Activated CD4-positive, alpha-beta T cell treated with anti-CD3 and anti-CD28 coated beads for 24 hours (primary cell): ENCODE results near the gene PKHD1.

Source experiments
- DNase-seq, 2 donors: peaks; one replicate each; pipeline ENCODE4 v3.0.0-alpha.2; 2020; ENCODE audit warnings: low read depth in 2 of 2

PKHD1 gene

GRCh38 chr6:52103623-52104022 is 16.2 kb upstream of the PKHD1 start:
- DNase-seq = no peak

- no peak for DNase-seq
These were observed 15.0 kb upstream of the PKHD1 start for GRCh38 chr6:52102405-52102804.

GRCh38 chr6:52098721-52099120 is 11.3 kb upstream of the PKHD1 start:
- DNase-seq = no peak

GRCh38 chr6:52089758-52090348 is 2.4 kb upstream of the PKHD1 start:
- no peak for DNase-seq

GRCh38 chr6:52086741-52087140 is 672 bp downstream of the PKHD1 start:
- no peak for DNase-seq

- no peak for DNase-seq
These were observed 6.2 kb downstream of the PKHD1 start for GRCh38 chr6:52081237-52081636.

GRCh38 chr6:52077961-52078625 is 9.3 kb downstream of the PKHD1 start:
- DNase-seq = no peak

- DNase-seq = no peak
These were observed 10.1 kb downstream of the PKHD1 start for GRCh38 chr6:52077180-52077884.

- no peak for DNase-seq
These were observed 10.6 kb downstream of the PKHD1 start for GRCh38 chr6:52076791-52077179.

GRCh38 chr6:52074716-52075115 is 12.7 kb downstream of the PKHD1 start:
- no peak for DNase-seq

GRCh38 chr6:52074155-52074554 is 13.3 kb downstream of the PKHD1 start:
- no peak for DNase-seq

- no peak for DNase-seq
These were observed 21.8 kb downstream of the PKHD1 start for GRCh38 chr6:52065621-52066020.

- peak; percentile 32 to 60 for DNase-seq
These were observed 23.6 kb downstream of the PKHD1 start for GRCh38 chr6:52063584-52064344.

- DNase-seq = no peak
These were observed 25.9 kb downstream of the PKHD1 start for GRCh38 chr6:52061481-52061880.

- no peak for DNase-seq
These were observed 27.6 kb downstream of the PKHD1 start for GRCh38 chr6:52059821-52060220.

- no peak for DNase-seq
These were observed 32.0 kb downstream of the PKHD1 start for GRCh38 chr6:52055451-52055850.

GRCh38 chr6:52053038-52053695 is 34.2 kb downstream of the PKHD1 start:
- no peak for DNase-seq

GRCh38 chr6:52050051-52050405 is 37.4 kb downstream of the PKHD1 start:
- no peak for DNase-seq

GRCh38 chr6:52049252-52050050 is 38.0 kb downstream of the PKHD1 start:
- DNase-seq = no peak

- no peak for DNase-seq
These were observed 41.0 kb downstream of the PKHD1 start for GRCh38 chr6:52046456-52046855.

GRCh38 chr6:52045481-52045880 is 41.9 kb downstream of the PKHD1 start:
- DNase-seq = no peak
